CD14-positive monocyte (primary cell): Measurements from ENCODE around the gene FHOD3. TPM values are rescaled to one million over a fixed set of nuclear protein-coding genes. Genes with fewer than 3 reads are reported as not detected.

Experiments used
- DNase-seq, 3 donors: peaks; one replicate each; pipeline ENCODE4 v3.0.0-alpha.2; 2011 to 2022
- H2AFZ ChIP-seq: 2 replicates; pipeline ENCODE4 v1.6.0; 2012; ENCODE audit warnings: mild to moderate bottlenecking, low read depth, low read length, inconsistent platforms; ENCODE audit not compliant: insufficient read depth, poor library complexity, severe bottlenecking
- H3K27ac ChIP-seq, 2 donors: 1 replicate in 1 of 2; 2 replicates in 1 of 2; pipeline ENCODE4 v1.5.1; 2012 to 2013; ENCODE audit warnings: low read length in 2 of 2, control low read depth in 1 of 2, inconsistent platforms in 1 of 2, low read depth in 1 of 2, mild to moderate bottlenecking in 1 of 2
- H3K27me3 ChIP-seq, 2 donors: one replicate each; pipeline versions ENCODE4 v1.6.0 to v1.6.1; 2011 to 2013; ENCODE audit warnings: low read length in 2 of 2; ENCODE audit not compliant: control insufficient read depth in 2 of 2, insufficient read depth in 2 of 2
- H3K36me3 ChIP-seq, 2 donors: replicated peaks in 1 of 2; 1 replicate in 1 of 2; 2 replicates in 1 of 2; pipeline versions ENCODE4 v1.5.1 to v1.6.1; 2012 to 2013; ENCODE audit warnings: low read length in 2 of 2, control low read depth in 1 of 2, inconsistent platforms in 1 of 2, mild to moderate bottlenecking in 1 of 2; ENCODE audit not compliant: insufficient read depth in 2 of 2, control insufficient read depth in 1 of 2
- H3K4me1 ChIP-seq, 2 donors: 1 replicate in 1 of 2; 2 replicates in 1 of 2; pipeline versions ENCODE4 v1.5.1 to v1.6.1; 2012 to 2013; ENCODE audit warnings: low read length in 2 of 2, control low read depth in 1 of 2, inconsistent platforms in 1 of 2, mild to moderate bottlenecking in 1 of 2, moderate library complexity in 1 of 2; ENCODE audit not compliant: insufficient read depth in 2 of 2, control insufficient read depth in 1 of 2
- H3K4me2 ChIP-seq: replicated peaks from 2 replicates; pipeline ENCODE3; 2012; ENCODE audit warnings: low read length, moderate library complexity, mild to moderate bottlenecking; ENCODE audit not compliant: poor library complexity, severe bottlenecking; ENCODE audit errors: extremely low read depth
- H3K4me3 ChIP-seq, 3 experiments: fragments of 200-600 bp in 1 of 3; sonication (generic) in 1 of 3; replicated peaks in 1 of 3; 1 replicate in 2 of 3; 2 replicates in 1 of 3; pipeline ENCODE4 v1.5.1; 2011 to 2013; ENCODE audit warnings: low read length in 3 of 3, mild to moderate bottlenecking in 3 of 3, control low read depth in 2 of 3, low read depth in 2 of 3, inconsistent platforms in 1 of 3, moderate library complexity in 1 of 3
- H3K79me2 ChIP-seq: 2 replicates; pipeline ENCODE4 v1.6.0; 2012; ENCODE audit warnings: mild to moderate bottlenecking, control low read depth, inconsistent platforms, low read length, moderate library complexity; ENCODE audit not compliant: insufficient read depth
- H3K9ac ChIP-seq: 2 replicates; pipeline ENCODE4 v1.6.0; 2017; ENCODE audit warnings: low read length, mild to moderate bottlenecking; ENCODE audit not compliant: insufficient read depth, poor library complexity, severe bottlenecking
- H3K9me3 ChIP-seq, 2 donors: replicated peaks in 1 of 2; 1 replicate in 1 of 2; 2 replicates in 1 of 2; pipeline versions ENCODE4 v1.5.1 to v1.6.1; 2012 to 2013; ENCODE audit warnings: low read length in 2 of 2, control low read depth in 1 of 2; ENCODE audit not compliant: control insufficient read depth in 1 of 2, insufficient read depth in 1 of 2
- H4K20me1 ChIP-seq: 2 replicates; pipeline ENCODE4 v1.6.0; 2012; ENCODE audit warnings: mild to moderate bottlenecking, low read length, control low read depth, moderate library complexity; ENCODE audit not compliant: insufficient read depth
- H3K27ac Mint-ChIP-seq, 7 donors: one replicate each; pipeline ENCODE4 v1.8.0; 2020; ENCODE audit warnings: mild to moderate bottlenecking in 7 of 7, mixed read lengths in 7 of 7, moderate library complexity in 6 of 7, inconsistent platforms in 2 of 7
- H3K27me3 Mint-ChIP-seq, 3 donors: one replicate each; pipeline ENCODE4 v1.8.0; 2021 to 2022; ENCODE audit warnings: low read depth in 3 of 3, mild to moderate bottlenecking in 3 of 3, mixed read lengths in 3 of 3, moderate library complexity in 3 of 3, inconsistent platforms in 1 of 3
- H3K36me3 Mint-ChIP-seq, 2 donors: one replicate each; pipeline ENCODE4 v1.8.0; 2020; ENCODE audit warnings: mixed read lengths in 2 of 2, inconsistent platforms in 1 of 2, mild to moderate bottlenecking in 1 of 2
- H3K4me1 Mint-ChIP-seq: one replicate; pipeline ENCODE4 v1.8.0; 2020; ENCODE audit warnings: mild to moderate bottlenecking, mixed read lengths
- H3K4me3 Mint-ChIP-seq, 2 donors: one replicate each; pipeline ENCODE4 v1.8.0; 2020; ENCODE audit warnings: mild to moderate bottlenecking in 2 of 2, mixed read lengths in 2 of 2, moderate library complexity in 1 of 2
- H3K9me3 Mint-ChIP-seq, 7 donors: one replicate each; pipeline ENCODE4 v1.8.0; 2020 to 2022; ENCODE audit warnings: mixed read lengths in 7 of 7, mild to moderate bottlenecking in 6 of 7, moderate library complexity in 6 of 7, inconsistent platforms in 2 of 7
- CTCF ChIP-seq: fragments of 200-600 bp; IDR thresholded peaks from one replicate; pipeline ENCODE4 v1.8.0; 2022; ENCODE audit warnings: antibody characterized with exemption, mild to moderate bottlenecking
- WGBS: methylation state at CpG from one replicate; pipeline ENCODE4 v1.1.5; 2013; ENCODE audit warnings: missing lambda C conversion rate; ENCODE audit not compliant: insufficient coverage; 5-methylcytosine and 5-hydroxymethylcytosine counted together
- intact Hi-C, 2 donors: fragments of 100-400 bp; cut with micrococcal nuclease; formaldehyde crosslinking; loops; one replicate each; pipeline versions ENCODE4 v1.15.0 to v1.15.1; 2023
- polyA plus RNA-seq, 3 donors: library from polyadenylated mRNA; depleted of rRNA in 1 of 3; unstranded in 2 of 3; stranded (reverse) in 1 of 3; fragments of 300-500 nt in 2 of 3; fragments of >200 nt in 1 of 3; fragmentation: Illumina TruSeq in 2 of 3; gene quantifications; 1 replicate in 2 of 3; 2 replicates in 1 of 3; pipeline ENCODE4 v1.2.3, GENCODE V29; 2012 to 2021

Gene FHOD3
- polyA plus RNA-seq, 3 donors, result not detected

GRCh38 chr18:36622610-36623009 lies 325.1 kb downstream of the FHOD3 start:
- intact Hi-C loops, result no loop called here
- no peaks in the 10 kb centered on the region for H3K36me3 ChIP-seq
- H3K36me3 Mint-ChIP-seq, result no peaks in the 10 kb centered on the region

GRCh38 chr18:36623091-36623490 lies 325.6 kb downstream of the FHOD3 start:
- Mint-ChIP-seq H3K27me3 (peaks cover 0 to 2% (median 0%) of the 10 kb centered on the region in 3 donors), H3K4me3 (no peak overlapping the region), H3K4me1 (no peaks in the 10 kb centered on the region), H3K27ac (no peak overlapping the region), H3K9me3 (peaks cover 2 to 18% (median 7%) of the 10 kb centered on the region in 7 donors), H3K36me3 (no peaks in the 10 kb centered on the region)
- Histone ChIP-seq H3K27ac (no peak overlapping the region), H3K9ac (no peak overlapping the region), H3K4me3 (no peak overlapping the region), H3K4me2 (no peak overlapping the region), H3K9me3 (peaks cover 0 to 10% of the 10 kb centered on the region in 2 donors), H3K36me3 (no peaks in the 10 kb centered on the region), H2AFZ (no peak overlapping the region), H3K4me1 (no peaks in the 10 kb centered on the region), H4K20me1 (no peaks in the 10 kb centered on the region), H3K27me3 (no peaks in the 10 kb centered on the region), H3K79me2 (no peaks in the 10 kb centered on the region)
- no peak for DNase-seq
- no peak for TF ChIP-seq CTCF
- intact Hi-C loops, result no loop called here
- no CpG with 5 or more reads among the region's 1 CpG for WGBS

More at GRCh38 chr18:36622610-36623009, 325.1 kb downstream of the FHOD3 start:
- H3K9me3 ChIP-seq, result peaks cover 0 to 10% of the 10 kb centered on the region in 2 donors
- H3K27ac ChIP-seq, result no peak overlapping the region
- H3K27me3 ChIP-seq, result no peaks in the 10 kb centered on the region
- TF ChIP-seq CTCF, result no peak
- no peaks in the 10 kb centered on the region for H4K20me1 ChIP-seq
- H3K4me1 Mint-ChIP-seq, result no peaks in the 10 kb centered on the region
- no peak overlapping the region for H3K4me3 ChIP-seq
- H3K27ac Mint-ChIP-seq, result no peak overlapping the region
- H3K4me1 ChIP-seq, result no peaks in the 10 kb centered on the region
- H3K9ac ChIP-seq, result no peak overlapping the region
- H3K27me3 Mint-ChIP-seq, result peaks cover 0 to 2% (median 0%) of the 10 kb centered on the region in 3 donors
- H3K4me2 ChIP-seq, result no peak overlapping the region
- H3K79me2 ChIP-seq, result no peaks in the 10 kb centered on the region
- whole genome bisulfite sequencing, result 89% methylated on average over 5 of the region's 5 CpGs
- no peak for DNase-seq
- no peak overlapping the region for H3K4me3 Mint-ChIP-seq
- H2AFZ ChIP-seq, result no peak overlapping the region
- peaks cover 2 to 18% (median 7%) of the 10 kb centered on the region in 7 donors for H3K9me3 Mint-ChIP-seq
